SHP77 (cell line): ENCODE data around the gene ACE.

Source experiments
- DNase-seq, 2 experiments: peaks; one replicate each; lab custom pipeline; 2025; lab: John Stamatoyannopoulos, UW

Gene ACE

DNA sequence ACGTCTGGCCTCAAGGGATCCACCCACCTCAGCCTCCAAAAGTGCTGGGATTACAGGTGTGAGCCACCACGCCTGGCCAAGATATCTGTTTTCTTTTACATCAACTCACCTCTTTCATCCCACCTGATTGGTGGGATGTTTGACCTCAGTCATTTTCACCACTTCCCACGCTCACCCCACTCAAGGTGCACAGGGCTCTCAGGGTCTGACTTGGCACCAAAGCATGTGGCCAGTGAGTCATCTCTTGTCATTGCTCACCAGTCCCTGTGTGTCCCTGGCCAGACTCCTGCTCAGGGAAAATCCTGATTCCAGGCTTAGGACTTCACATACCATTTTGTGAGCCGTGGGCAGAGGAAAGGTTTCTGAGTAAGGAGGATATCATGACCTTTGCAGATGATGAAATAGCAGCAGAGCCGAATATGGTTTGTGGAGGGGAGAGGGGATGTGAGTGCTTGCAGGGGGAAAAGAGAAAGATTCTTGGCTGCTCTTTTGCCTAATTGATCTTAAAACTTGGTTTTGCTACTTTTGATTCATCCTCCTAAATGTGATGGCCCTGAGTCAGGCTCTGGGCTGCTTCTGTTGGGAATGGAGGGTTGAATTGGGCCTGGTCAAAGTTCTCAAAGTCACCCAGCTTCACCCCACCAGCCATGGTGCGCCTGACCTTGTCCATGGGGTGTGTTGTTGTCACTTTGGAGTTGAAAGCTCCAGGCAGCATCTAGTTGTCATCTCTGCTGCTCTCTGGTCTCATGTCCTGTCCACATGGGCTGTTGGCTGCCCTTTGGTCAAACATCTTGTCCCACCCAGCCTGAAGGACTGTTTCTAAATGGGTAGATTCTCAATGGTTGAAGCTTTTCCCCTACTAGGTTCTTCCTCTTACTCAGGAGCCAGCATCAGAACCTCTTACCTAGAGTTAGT lies 40.3 kb downstream of the ACE start:
- no peak for DNase-seq

DNA sequence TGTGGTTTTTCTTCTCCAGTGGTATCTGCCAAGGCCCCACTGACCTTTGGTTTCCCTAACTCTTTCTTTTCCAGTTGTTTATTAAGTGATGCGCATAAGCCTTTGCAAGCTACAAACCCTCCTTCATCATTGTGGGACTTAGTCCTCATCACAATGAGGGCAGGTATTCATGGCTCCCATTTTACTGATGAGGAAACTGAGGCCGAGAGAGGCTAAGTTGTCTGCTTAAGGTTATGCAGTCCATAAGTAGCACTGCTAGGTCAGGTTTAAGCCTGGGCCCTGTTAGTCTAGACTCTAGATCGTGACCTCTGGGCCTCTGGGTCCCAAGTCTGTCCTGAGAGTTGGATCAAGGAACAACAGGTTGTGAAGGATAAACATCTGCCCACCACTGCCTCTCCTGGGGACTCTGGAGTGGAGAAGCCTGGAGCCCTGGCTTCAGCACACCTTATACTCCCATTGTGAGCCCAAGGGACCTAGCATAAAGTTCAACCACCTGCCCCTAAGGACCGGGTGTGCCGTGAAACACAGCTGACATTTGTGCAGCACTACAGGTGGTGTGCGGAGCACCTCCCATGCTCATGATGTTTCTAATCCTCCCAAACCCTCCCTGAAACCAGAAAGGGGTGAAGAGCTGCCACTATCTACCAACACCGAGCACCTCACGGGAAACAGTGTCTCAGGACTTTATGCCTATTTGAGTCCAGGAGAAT lies 41.1 kb downstream of the ACE start:
- DNase-seq: no peak

DNA sequence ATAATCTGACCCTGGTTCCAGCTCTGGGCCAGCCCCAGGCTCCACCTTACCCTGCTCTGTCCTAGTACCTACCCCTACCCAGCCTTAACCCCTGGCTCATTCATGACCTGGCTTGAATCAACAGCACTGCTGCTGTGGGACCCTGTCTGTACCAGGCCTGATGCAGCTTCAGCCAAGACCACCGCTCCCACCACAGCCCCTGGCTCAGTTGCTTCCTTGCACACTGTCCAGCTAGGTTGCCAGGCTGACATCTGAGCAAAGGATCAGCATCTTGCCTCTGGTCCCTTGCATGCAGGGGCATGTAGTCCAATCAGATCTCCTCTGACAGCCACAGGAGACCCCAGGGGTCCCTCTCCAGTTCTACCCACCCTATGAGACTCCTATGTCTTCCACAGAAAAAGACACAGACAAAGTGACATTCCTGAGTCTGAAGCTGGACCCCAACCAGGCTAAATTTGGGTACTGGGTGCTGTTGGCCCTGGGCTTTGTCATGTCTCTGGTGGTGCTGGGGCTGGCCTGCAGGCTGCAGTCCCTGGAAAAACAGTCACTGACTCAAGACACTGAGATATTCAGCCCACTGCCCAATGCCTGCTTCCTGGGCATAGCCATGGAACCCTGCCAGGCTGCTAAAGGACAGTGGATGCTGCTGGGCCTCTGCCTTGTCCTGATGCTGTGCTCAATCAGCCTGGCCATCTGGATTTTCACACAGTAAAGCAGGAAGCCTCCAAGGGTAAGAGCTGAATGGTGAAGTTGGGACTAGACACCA lies 42.4 kb downstream of the ACE start:
- DNase-seq: peak in 1 of 2 experiments; percentile 26

DNA sequence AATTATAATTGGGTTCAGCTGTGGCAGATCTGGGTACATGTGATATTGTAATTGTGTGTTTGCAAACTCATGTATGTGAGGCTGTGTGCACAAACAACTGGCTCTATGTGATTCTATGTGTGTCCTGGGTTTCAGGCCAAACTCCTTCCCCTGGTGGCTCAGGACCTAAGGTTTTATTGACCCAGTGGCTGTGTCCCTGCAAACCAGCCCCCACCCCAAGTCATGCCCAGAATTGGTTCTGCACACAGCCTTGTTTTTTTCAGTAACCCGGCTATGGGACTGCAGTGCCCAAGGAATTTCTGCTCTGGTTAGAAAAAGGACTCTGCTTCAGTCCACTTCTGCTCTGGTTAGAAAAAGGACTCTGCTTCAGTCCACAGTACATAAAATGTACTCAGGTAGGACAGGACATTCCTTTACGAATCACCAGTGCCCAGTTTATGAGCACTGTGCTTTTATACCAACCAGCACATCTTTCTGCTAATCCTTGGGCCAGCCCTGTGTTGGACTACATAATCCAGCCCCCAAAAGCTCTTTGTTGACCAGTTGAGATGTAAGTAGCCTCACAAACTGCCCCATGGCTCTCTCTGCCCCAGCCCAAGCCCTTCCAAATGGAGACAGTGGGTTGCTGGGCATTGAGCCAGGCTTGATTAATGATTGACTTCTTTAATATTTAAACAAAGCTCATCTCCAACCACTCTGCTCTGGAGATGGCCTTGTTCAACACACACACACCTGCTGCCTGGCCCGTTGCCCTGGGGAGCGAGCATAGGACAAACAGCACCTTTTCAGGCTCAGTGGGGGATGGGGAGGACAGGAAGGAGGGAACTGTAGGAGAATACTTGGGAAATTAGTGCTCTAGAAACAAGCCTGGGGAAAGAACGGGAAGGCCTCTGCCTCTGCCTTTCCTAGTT lies 43.4 kb downstream of the ACE start:
- peak; percentile 97 to 98 for DNase-seq

DNA sequence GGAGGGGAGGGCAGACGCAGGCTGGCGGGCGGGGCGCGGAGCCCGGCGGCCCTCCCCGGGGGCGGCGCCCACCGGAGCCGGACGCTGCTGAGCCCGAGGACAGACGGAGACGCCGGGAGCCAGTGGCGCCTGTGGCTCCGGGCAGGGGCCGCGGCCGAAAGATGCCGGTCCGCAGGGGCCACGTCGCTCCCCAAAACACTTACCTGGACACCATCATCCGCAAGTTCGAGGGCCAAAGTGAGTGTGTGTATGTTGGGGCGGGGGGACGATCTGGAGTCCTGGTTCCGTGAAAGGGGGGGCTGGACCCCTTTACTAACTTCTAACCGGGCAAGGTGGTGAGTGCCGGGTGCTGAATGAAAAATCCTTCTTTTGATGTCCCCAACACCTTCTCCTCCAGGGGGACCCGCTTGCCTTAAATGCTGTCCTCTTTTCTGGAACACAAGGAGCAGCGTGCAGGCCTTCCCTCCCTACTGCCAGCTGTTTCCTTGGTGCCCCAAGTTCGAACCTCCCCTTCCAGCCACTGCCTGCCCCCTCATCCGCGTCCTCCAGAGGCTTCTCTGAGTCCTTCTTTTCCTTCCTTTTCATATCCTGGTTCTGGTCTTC lies 46.5 kb downstream of the ACE start, which contains the start of gene KCNH6:
KCNH6 (plus strand) TSS at position 106 of the 603 bp plus-strand sequence; CDS start at position 162, 56 bp downstream.
- DNase-seq: no peak

DNA sequence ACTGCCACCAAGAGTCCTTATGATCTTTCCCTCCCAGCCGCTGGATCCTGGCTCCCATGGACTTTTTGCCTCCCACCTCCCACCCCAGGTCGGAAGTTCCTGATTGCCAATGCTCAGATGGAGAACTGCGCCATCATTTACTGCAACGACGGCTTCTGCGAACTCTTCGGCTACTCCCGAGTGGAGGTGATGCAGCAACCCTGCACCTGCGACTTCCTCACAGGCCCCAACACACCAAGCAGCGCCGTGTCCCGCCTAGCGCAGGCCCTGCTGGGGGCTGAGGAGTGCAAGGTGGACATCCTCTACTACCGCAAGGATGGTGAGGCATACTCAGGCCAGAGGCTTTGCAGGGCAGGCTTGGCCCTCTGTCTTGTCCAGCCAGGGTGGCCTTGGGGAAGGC lies 47.2 kb downstream of the ACE start:
- DNase-seq: no peak

DNA sequence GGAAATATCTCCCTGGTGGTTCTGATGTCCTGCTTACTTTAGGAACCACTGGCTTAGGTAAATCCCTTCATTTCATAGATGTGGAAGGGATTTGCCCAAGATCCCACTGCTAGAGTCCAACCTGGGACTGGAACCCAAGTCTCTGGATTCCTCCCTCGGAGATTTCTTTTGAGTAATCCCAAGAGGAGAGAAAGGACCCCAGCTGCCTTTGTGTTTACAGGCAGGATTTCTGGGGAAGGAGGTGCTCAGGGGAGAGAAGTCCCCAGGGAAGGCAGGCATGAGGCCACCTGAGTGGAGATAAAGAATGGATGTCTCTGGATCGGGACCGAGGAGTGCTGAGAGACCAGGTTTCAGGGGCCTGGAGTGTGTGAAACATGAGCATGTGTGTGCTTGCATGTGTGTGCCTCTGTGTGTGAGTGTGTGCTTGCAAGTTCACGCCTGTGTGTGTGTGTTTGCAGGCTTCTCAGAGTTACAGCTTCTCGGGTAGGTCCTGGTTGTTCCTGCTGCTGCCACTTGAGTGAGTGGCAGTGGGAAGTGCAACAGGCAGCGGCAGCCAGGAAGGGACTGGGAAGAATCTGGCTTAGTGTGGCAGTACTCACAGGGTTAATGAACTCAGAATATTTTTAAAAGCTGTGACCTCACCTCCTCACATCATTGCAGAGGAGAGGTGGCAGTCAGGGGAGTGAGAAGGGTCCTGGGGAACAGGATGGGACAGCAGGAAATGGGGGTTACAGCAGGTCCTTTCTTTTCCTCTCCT lies 48.5 kb downstream of the ACE start:
- no peak for DNase-seq

DNA sequence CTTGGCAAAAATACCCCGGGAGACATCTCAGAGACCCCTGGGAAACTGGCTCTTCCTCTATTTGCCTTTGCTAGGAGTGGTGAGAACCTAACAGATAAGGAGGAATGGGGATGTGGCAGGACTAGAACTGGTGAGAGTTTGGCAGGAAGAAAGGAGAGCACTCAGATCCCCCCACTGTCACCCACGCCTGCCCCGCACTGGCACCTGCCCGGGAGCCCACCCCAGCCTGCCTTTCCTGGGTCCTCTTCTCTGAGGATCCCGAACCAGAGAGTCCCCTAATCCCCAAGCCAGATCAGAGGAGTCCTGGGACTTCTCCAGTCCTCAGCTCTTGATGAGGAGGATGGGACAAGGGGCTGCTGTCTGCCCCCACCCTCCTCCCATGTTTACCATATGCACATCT lies 50.0 kb downstream of the ACE start:
- no peak for DNase-seq

DNA sequence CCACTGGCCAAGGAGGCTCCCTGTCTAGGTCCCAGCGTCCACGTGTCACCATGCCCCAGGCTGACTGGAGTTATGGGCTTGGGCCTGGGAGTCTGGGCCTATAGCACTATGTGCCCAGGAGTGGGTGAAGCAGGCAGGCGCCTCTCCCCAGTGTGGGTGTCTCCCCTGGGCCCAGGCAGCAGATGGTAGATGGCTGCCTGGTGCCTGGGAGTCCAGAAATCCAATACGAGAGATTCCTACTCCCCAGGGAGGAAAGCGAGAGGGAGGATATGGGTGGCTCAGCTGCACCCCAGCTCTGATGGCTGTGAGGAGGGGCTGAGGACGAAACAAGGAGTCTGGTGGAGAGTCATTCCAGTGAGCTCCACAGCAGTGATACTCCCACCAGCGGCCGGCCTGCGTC lies 51.3 kb downstream of the ACE start:
- DNase-seq: no peak

DNA sequence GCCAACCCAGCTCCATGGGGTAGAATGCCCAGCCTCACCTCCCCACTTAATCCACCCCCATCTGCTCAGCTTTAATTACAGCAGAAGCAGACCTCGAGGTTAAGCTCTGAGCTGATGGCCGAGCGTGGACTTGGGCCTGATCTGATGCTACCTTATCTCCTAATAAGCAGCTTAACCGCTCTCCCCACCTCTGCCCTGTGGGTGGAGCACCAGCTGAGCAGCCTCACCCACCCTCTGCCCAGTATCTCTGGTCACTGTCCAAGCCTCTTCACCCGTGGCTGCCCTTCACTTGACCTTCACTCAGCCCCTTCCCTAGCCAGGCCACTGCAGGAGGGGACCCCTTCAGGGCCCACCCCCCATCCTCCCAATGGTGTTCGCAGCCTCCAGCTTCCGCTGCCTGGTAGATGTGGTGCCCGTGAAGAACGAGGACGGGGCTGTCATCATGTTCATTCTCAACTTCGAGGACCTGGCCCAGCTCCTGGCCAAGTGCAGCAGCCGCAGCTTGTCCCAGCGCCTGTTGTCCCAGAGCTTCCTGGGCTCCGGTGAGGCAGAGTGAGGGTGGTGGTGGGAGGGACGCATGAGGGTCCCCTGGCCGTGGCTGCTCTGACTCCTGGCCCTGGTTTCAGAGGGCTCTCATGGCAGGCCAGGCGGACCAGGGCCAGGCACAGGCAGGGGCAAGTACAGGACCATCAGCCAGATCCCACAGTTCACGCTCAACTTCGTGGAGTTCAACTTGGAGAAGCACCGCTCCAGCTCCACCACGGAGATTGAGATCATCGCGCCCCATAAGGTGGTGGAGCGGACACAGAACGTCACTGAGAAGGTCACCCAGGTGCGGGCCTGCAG lies 53.1 kb downstream of the ACE start:
- no peak for DNase-seq

DNA sequence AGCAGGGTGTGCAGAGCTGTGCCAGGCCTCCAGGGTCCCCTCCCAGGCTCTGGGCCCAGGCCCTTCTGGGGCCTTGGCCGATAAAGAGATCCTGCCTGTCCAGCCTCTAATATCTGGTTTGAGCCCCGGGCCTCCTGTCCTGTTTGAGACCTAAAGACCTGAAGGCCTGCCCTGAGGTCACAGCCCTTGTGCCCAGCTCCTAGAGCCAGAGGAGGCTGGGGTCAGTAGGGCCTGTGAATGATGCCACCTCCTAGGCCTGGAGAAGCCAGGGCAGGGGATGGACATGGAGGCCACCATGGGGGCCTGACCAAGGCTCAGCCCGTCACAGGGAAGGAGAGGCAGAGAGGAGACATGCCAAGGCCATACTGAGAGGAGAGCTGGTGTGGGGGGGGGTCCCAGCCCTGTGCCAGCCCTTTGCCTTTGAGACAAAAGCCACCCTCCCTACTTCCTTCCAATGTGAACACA lies 53.7 kb downstream of the ACE start:
- no peak for DNase-seq

DNA sequence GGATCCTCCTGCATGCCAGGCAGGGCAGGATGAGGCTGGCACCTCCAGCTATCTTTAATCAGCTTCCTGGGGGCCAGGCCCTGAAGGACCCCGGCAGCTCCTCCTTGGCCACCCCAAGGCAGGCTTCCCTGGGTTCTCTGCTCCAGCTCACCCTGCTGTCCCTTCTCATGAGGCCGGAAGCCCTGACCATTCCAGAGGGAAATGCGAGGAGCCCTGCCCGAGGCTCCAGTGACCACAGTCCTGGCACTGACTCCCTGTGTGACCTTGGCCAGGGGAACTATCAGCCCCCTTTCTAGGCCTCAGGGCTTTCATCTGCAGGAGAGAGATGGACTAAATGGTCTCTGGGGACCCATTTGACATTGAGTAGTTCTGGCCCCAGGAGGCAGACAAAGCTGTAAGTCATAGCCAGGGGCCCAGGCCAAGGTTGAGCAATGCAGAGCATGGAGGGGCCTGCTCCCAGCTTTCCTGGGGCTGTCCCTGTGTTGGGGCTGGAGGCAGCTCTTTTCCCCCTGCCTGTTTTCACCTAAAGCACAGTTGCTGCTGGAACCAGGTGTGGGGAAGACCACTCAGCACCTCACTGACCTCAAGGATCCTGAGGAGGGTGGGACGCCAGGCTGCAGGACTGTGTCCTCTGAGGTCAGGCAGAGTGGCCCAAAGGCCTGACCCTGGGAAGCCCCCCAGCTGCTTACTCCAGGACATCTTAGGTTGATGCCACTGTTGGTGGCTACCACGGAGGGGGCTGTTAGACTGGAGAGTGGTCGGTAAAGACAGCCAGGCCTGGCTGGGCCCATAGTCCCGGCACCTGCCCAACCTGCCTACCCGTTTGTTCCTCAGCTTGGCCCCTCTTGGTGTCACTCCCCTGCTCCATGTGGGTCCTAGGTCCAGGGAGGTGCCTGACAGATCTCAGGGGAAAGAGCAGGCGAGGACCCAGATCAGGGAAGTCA lies 54.4 kb downstream of the ACE start:
- no peak for DNase-seq

DNA sequence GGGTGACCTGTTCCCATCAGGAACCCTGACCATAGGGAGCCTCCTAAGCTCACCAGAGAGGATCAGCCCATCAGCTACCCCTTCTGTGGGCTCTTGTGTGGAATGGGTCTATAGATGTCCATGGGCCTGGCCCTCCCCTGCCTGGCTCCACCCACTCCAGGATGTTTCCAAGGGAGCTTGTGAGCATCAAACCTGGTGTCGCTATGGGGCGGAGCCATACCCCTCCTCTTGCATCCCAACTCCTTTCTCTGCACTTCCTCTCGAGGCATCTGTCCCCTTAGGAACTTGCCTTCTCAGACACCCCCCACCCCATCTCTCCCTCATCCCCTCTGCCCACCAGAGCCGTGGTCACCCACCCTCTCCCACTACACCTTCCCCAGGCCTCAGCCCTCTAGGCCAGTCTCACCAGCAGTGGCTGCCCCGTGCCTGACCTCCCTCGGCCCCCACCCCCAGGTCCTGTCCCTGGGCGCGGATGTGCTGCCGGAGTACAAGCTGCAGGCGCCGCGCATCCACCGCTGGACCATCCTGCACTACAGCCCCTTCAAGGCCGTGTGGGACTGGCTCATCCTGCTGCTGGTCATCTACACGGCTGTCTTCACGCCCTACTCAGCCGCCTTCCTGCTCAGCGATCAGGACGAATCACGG lies 56.7 kb downstream of the ACE start:
- no peak for DNase-seq

DNA sequence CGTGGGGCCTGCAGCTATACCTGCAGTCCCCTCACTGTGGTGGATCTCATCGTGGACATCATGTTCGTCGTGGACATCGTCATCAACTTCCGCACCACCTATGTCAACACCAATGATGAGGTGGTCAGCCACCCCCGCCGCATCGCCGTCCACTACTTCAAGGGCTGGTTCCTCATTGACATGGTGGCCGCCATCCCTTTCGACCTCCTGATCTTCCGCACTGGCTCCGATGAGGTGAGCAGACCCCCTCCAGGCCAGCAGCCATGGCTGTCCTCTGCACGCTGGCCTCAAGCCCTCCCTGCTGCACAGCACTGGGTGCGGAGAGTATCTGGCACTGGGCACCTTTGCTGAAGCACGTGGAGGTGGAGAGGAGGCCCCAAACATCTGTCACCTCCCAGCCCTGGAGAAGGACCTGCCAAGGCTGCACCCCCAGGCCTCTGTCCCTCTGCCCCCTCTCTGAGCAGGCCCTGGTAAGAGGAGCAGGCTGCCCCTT lies 57.3 kb downstream of the ACE start:
- DNase-seq: no peak

DNA sequence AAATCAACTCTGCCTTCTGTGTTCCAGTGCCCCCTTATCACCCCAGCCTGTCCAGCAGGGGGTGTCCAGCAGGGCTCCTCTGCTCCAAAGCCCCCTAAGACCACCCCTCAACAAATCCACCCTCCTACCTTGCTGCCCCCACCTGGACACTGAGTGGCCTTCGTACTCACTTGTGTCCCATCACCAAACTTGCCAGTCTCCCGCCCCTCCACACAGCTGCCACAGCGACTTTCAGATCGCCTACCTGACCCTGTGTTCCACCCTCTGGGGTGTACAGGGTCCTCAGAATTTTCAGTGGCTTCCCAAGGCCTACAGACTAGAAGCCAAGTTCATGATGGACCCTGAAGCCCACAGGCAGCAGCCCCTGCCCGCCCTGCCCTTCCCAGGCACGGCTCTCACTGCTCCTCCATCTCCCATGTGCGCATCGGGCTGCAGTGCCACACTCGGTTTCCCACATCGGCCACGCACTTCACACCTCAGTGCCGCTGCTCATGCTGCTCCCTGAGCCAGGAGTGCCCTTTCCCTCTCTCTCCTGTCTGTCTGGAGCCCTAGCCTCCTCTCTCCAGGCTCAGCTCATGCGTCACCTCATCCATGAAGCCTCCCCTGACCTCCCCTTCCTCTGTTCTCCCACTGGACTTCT lies 58.1 kb downstream of the ACE start:
- no peak for DNase-seq

DNA sequence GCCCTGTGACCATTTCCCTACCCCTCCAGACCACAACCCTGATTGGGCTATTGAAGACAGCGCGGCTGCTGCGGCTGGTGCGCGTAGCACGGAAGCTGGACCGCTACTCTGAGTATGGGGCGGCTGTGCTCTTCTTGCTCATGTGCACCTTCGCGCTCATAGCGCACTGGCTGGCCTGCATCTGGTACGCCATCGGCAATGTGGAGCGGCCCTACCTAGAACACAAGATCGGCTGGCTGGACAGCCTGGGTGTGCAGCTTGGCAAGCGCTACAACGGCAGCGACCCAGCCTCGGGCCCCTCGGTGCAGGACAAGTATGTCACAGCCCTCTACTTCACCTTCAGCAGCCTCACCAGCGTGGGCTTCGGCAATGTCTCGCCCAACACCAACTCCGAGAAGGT lies 58.8 kb downstream of the ACE start:
- DNase-seq: no peak

DNA sequence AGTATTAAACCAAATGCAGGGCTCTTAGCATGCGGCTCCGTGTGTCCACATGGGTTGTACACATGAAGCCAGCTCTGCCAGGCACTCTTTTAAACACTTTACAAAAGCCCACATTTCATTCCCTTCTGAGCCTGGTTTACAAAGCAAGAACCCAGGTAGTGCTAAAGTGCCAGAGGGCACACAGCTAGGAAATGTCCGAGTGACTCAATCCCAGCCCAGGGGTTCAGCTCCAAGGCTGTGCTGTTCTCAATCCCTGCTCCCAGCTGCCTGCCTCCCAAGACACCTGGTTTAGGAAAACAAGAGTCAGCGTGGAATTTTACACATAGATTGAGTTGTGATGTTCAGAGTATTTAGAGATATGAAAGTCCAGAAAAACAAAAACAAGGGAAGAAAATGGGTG lies 60.1 kb downstream of the ACE start:
- no peak for DNase-seq
